Measurements from ENCODE around the gene ARHGEF28. TPM values are rescaled to one million over a fixed set of nuclear protein-coding genes. Genes with fewer than 3 reads are reported as not detected.
A peak's percentile ranks its signal among the peaks of the same experiment; 100 is the strongest.

The ARHGEF28 gene
- total RNA-seq, 1 donor from 2014 or later = 83.1 TPM

- DNase-seq (ENCODE audit: low read depth in 2 of 2) = peak; percentile 51 to 89
Measured at GRCh38 chr5:73654171-73654811, 28.3 kb downstream of the ARHGEF28 start.

- DNase-seq (ENCODE audit: low read depth in 2 of 2) = no peak
Measured at GRCh38 chr5:73654819-73655318, 28.9 kb downstream of the ARHGEF28 start.

- DNase-seq (ENCODE audit: low read depth in 2 of 2) = no peak
Measured at GRCh38 chr5:73655521-73656160, 29.6 kb downstream of the ARHGEF28 start.

GRCh38 chr5:73661753-73662152 lies 35.8 kb downstream of the ARHGEF28 start:
- no peak for DNase-seq (ENCODE audit: low read depth in 2 of 2)

- no peak for DNase-seq (ENCODE audit: low read depth in 2 of 2)
Measured at GRCh38 chr5:73663161-73663859, 37.3 kb downstream of the ARHGEF28 start.

GRCh38 chr5:73663860-73664240 lies 37.9 kb downstream of the ARHGEF28 start:
- DNase-seq (ENCODE audit: low read depth in 2 of 2) = no peak

GRCh38 chr5:73664796-73665195 lies 38.8 kb downstream of the ARHGEF28 start:
- DNase-seq (ENCODE audit: low read depth in 2 of 2) = no peak

- no peak for DNase-seq (ENCODE audit: low read depth in 2 of 2)
Measured at GRCh38 chr5:73666891-73667290, 40.9 kb downstream of the ARHGEF28 start.

GRCh38 chr5:73668017-73668416 lies 42.0 kb downstream of the ARHGEF28 start:
- DNase-seq (ENCODE audit: low read depth in 2 of 2) = no peak

GRCh38 chr5:73668486-73669111 lies 42.6 kb downstream of the ARHGEF28 start:
- DNase-seq (ENCODE audit: low read depth in 2 of 2) = no peak

- DNase-seq (ENCODE audit: low read depth in 2 of 2) = no peak
Measured at GRCh38 chr5:73670731-73671130, 44.7 kb downstream of the ARHGEF28 start.

GRCh38 chr5:73672132-73672531 lies 46.1 kb downstream of the ARHGEF28 start:
- no peak for DNase-seq (ENCODE audit: low read depth in 2 of 2)

GRCh38 chr5:73673161-73673591 lies 47.2 kb downstream of the ARHGEF28 start:
- peak; percentile 57 to 84 for DNase-seq (ENCODE audit: low read depth in 2 of 2)

GRCh38 chr5:73674669-73675004 lies 48.6 kb downstream of the ARHGEF28 start:
- peak in 1 of 2 donors; percentile 25 for DNase-seq (ENCODE audit: low read depth in 2 of 2)

GRCh38 chr5:73678322-73678740 lies 52.3 kb downstream of the ARHGEF28 start:
- DNase-seq (ENCODE audit: low read depth in 2 of 2) = no peak

GRCh38 chr5:73678807-73679206 lies 52.8 kb downstream of the ARHGEF28 start:
- no peak for DNase-seq (ENCODE audit: low read depth in 2 of 2)

GRCh38 chr5:73682176-73682575 lies 56.2 kb downstream of the ARHGEF28 start:
- DNase-seq (ENCODE audit: low read depth in 2 of 2) = no peak

GRCh38 chr5:73684691-73685090 lies 58.7 kb downstream of the ARHGEF28 start:
- DNase-seq (ENCODE audit: low read depth in 2 of 2) = no peak

- no peak for DNase-seq (ENCODE audit: low read depth in 2 of 2)
Measured at GRCh38 chr5:73686912-73687311, 60.9 kb downstream of the ARHGEF28 start.

- no peak for DNase-seq (ENCODE audit: low read depth in 2 of 2)
Measured at GRCh38 chr5:73687357-73687756, 61.4 kb downstream of the ARHGEF28 start.

GRCh38 chr5:73690015-73690414 lies 64.0 kb downstream of the ARHGEF28 start:
- no peak for DNase-seq (ENCODE audit: low read depth in 2 of 2)
